ENCODE data around the gene HLF.

The HLF gene

GRCh38 chr17:55274355-55275255 is 9.8 kb downstream of the HLF start:
- no peak overlapping the region for H3K4me3 ChIP-seq (ENCODE audit: low read depth, low read length)
- no peak for TF ChIP-seq CTCF (IDR thresholded peaks at IDR 0.05; ENCODE audit: insufficient read depth, low read depth, low read length, missing control alignments)
- no peak for DNase-seq (ENCODE audit: low read depth)

- TF ChIP-seq CTCF (IDR thresholded peaks at IDR 0.05; ENCODE audit: insufficient read depth, low read depth, low read length, missing control alignments): no peak
- no peak for DNase-seq (ENCODE audit: low read depth)
- no peak overlapping the region for H3K4me3 ChIP-seq (ENCODE audit: low read depth, low read length)
These were observed 11.4 kb downstream of the HLF start for GRCh38 chr17:55275894-55276804.

GRCh38 chr17:55278173-55278961 is 13.6 kb downstream of the HLF start:
- no peak for TF ChIP-seq CTCF (IDR thresholded peaks at IDR 0.05; ENCODE audit: insufficient read depth, low read depth, low read length, missing control alignments)
- DNase-seq (ENCODE audit: low read depth): no peak
- no peak overlapping the region for H3K4me3 ChIP-seq (ENCODE audit: low read depth, low read length)

GRCh38 chr17:55279203-55279602 is 14.4 kb downstream of the HLF start:
- no peak for DNase-seq (ENCODE audit: low read depth)
- no peak overlapping the region for H3K4me3 ChIP-seq (ENCODE audit: low read depth, low read length)
- no peak for TF ChIP-seq CTCF (IDR thresholded peaks at IDR 0.05; ENCODE audit: insufficient read depth, low read depth, low read length, missing control alignments)

- H3K4me3 ChIP-seq (ENCODE audit: low read depth, low read length): no peak overlapping the region
- no peak for TF ChIP-seq CTCF (IDR thresholded peaks at IDR 0.05; ENCODE audit: insufficient read depth, low read depth, low read length, missing control alignments)
- no peak for DNase-seq (ENCODE audit: low read depth)
These were observed 15.0 kb downstream of the HLF start for GRCh38 chr17:55279788-55280187.

GRCh38 chr17:55280212-55280611 is 15.5 kb downstream of the HLF start:
- no peak for TF ChIP-seq CTCF (IDR thresholded peaks at IDR 0.05; ENCODE audit: insufficient read depth, low read depth, low read length, missing control alignments)
- no peak overlapping the region for H3K4me3 ChIP-seq (ENCODE audit: low read depth, low read length)
- no peak for DNase-seq (ENCODE audit: low read depth)
